Muscle layer of colon (tissue), 2 donors: ENCODE measurements around the gene CLTA.

ENCODE experiments used
- H3K27ac ChIP-seq: one replicate; pipeline ENCODE4 v1.7.0; 2013; ENCODE audit warnings: low read depth, mild to moderate bottlenecking, low read length, moderate library complexity
- H3K27me3 ChIP-seq, 2 donors: one replicate each; pipeline ENCODE4 v1.7.0; 2013; ENCODE audit warnings: low read length in 2 of 2, mild to moderate bottlenecking in 2 of 2; ENCODE audit not compliant: insufficient read depth in 2 of 2, control insufficient read depth in 1 of 2
- H3K36me3 ChIP-seq: one replicate; pipeline ENCODE4 v1.7.0; 2013; ENCODE audit warnings: mild to moderate bottlenecking, low read length; ENCODE audit not compliant: insufficient read depth
- H3K4me1 ChIP-seq: one replicate; pipeline ENCODE4 v1.7.0; 2013; ENCODE audit warnings: mild to moderate bottlenecking, low read length; ENCODE audit not compliant: insufficient read depth
- H3K4me3 ChIP-seq, 2 donors: one replicate each; pipeline ENCODE4 v1.7.0; 2013; ENCODE audit warnings: low read length in 2 of 2, low read depth in 1 of 2, mild to moderate bottlenecking in 1 of 2, moderate library complexity in 1 of 2
- H3K9ac ChIP-seq: one replicate; pipeline ENCODE4 v1.7.0; 2013; ENCODE audit warnings: low read length
- H3K9me3 ChIP-seq: one replicate; pipeline ENCODE4 v1.7.0; 2013; ENCODE audit warnings: mild to moderate bottlenecking, low read length
- donor health status: abdominal sarcoma.
- donor health status: Adenocarcinoma of cecum.

Gene CLTA, protein sequence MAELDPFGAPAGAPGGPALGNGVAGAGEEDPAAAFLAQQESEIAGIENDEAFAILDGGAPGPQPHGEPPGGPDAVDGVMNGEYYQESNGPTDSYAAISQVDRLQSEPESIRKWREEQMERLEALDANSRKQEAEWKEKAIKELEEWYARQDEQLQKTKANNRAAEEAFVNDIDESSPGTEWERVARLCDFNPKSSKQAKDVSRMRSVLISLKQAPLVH

DNA sequence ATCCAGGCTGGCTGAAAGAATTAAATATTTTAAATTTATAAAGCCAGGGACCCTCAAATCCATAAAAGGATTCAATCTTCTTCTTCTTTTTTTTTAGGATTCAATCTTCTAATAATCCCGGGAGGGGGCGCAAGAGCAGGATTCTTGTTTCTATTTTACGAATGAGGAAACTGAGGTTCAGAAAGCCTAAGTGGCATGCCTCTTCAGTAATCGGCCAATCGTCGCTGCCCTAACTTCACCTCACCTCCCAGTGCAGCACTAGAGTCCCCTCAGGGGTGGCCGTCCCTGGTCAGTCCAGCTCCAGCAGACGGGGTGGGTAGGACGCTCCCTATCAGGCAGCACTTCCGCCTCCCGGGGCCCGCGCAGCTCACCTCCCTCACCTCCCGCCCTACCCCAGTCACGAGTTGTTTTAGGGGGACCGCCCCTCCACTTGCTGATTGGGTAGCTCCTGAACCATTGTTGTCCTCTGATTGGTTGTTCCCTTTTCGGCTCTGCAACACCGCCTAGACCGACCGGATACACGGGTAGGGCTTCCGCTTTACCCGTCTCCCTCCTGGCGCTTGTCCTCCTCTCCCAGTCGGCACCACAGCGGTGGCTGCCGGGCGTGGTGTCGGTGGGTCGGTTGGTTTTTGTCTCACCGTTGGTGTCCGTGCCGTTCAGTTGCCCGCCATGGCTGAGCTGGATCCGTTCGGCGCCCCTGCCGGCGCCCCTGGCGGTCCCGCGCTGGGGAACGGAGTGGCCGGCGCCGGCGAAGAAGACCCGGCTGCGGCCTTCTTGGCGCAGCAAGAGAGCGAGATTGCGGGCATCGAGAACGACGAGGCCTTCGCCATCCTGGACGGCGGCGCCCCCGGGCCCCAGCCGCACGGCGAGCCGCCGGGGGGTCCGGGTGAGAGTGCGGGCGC is at the start of gene CLTA:
TSS of gene CLTA (plus strand) at position 534 of the 902 bp plus-strand sequence. CDS start at position 670, 136 bp downstream.
- H3K9me3 ChIP-seq = no peaks in the 10 kb centered on the region
- H3K4me3 ChIP-seq = peak within 1 kb of the TSS; percentile 59 to 88
- H3K27me3 ChIP-seq = no peaks in the 10 kb centered on the region
- peak within 1 kb of the TSS; percentile 95 for H3K27ac ChIP-seq
- H3K9ac ChIP-seq = peak within 1 kb of the TSS; percentile 13
- peaks cover 37% of the 10 kb centered on the region for H3K4me1 ChIP-seq
- no peaks in the 10 kb centered on the region for H3K36me3 ChIP-seq

DNA sequence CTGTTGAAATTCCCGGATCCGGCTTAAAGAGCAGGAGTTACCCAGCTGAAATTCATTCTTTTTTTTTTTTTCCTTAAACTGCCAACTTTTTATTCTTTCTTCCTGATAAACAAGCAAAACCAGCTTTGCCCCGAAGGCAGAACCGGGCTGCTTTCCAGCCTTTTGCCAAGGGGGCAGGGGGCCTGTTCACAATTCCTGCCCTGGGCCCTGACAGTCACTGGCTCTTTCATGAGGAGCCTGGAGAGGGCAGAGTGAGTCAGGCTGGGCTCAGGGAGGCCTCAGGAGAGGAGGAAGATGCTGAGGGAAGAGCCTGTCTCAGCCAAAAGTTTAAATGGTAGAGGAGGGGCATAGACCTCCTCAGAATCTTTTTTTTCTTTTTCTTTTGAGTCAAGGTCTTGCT is 49.4 kb upstream of the CLTA start:
- Histone ChIP-seq H3K9ac (peak overlapping the region; percentile 19), H3K9me3 (no peaks in the 10 kb centered on the region), H3K36me3 (peaks cover 6% of the 10 kb centered on the region), H3K27me3 (no peaks in the 10 kb centered on the region), H3K4me1 (peaks cover 85% of the 10 kb centered on the region), H3K4me3 (no peak overlapping the region), H3K27ac (peak overlapping the region; percentile 74)

DNA sequence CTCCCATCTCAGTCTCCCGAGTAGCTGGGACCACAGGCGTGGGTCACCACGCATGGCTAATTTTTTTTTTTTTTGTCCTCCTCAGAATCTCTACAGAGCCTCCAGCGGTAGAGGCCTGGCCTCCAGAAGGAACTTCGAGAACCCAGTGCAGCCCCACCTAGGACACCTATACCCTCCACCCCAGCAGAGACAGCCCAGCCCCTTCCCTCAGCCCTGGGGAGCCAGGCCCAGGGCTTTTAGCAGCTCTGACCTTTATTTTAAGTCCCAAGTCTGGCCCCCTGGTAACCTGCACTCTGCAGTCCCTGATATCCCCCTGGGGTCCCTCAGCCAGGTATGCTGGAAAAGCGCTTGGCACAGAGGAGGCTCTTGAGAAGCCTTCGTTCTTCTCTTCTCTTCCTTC is 49.0 kb upstream of the CLTA start:
- H3K27ac ChIP-seq = peak overlapping the region; percentile 74
- H3K9ac ChIP-seq = no peak overlapping the region
- no peaks in the 10 kb centered on the region for H3K9me3 ChIP-seq
- H3K4me3 ChIP-seq = peak overlapping the region in 1 of 2 donors; percentile 51
- H3K36me3 ChIP-seq = peaks cover 6% of the 10 kb centered on the region
- H3K4me1 ChIP-seq = peaks cover 88% of the 10 kb centered on the region
- H3K27me3 ChIP-seq = no peaks in the 10 kb centered on the region

DNA sequence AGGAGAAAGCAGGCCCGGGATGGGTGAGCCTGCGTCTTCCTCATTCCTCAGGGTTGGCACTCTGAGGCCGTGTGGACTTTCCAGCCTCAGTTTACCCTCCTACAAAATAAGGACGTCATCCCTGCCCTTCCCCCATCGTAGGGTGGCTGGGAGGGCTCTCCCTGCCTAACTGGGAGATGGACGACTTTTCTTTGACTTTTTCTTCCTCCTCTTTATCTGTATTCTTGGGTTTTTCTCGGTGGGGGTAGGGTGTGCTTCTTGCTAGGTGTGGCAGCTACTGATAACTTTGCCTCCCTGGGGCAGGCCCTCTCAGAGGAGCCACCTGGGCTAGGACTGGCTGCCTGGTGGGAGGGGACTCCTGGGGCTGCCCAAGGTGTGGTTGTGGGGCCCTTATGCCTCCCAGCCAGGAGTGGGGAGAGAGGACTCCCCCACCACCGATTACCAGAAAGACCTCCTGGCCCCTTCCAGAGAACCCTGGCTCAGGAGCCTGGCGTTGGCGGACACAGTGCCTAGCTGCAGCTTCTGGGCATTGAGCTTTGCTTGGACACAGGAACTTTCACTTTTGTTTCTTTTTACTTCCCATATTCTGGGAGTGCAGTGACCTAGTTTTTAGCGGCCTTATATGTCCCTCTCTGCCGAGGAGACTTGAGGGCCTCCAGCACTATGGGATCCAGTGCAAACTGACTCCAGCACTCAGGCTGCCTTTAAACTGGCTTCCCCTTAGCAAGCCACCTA is 48.0 kb upstream of the CLTA start:
- Histone ChIP-seq H3K36me3 (peaks cover 6% of the 10 kb centered on the region), H3K4me1 (peaks cover 90% of the 10 kb centered on the region), H3K4me3 (peak overlapping the region; percentile 28 to 51), H3K9me3 (no peaks in the 10 kb centered on the region), H3K9ac (peak overlapping the region; percentile 62), H3K27ac (peak overlapping the region; percentile 98), H3K27me3 (no peaks in the 10 kb centered on the region)

DNA sequence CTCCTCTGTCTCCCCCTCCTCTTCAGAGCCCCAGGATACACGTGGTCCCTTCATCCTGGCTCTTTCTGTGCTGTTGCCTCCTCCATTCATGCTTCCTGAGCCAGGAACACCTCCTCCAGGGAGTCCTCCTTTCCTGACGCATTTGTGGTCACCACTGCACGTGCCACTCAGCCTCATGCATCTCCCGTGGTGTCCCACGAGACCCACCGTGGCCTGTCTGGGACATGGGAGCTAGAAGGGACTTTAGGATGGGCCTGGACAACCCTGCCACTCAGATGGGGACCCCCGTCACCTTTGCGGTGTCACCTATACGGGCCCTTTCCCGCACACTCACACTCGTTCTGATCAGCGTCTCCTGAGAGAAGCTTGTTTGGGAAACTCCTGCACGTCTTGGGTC is 47.5 kb upstream of the CLTA start:
- Histone ChIP-seq H3K36me3 (peaks cover 6% of the 10 kb centered on the region), H3K4me1 (peaks cover 90% of the 10 kb centered on the region), H3K4me3 (peak overlapping the region in 1 of 2 donors; percentile 51), H3K9ac (peak overlapping the region; percentile 62), H3K27me3 (no peaks in the 10 kb centered on the region), H3K9me3 (no peaks in the 10 kb centered on the region), H3K27ac (peak overlapping the region; percentile 98)

DNA sequence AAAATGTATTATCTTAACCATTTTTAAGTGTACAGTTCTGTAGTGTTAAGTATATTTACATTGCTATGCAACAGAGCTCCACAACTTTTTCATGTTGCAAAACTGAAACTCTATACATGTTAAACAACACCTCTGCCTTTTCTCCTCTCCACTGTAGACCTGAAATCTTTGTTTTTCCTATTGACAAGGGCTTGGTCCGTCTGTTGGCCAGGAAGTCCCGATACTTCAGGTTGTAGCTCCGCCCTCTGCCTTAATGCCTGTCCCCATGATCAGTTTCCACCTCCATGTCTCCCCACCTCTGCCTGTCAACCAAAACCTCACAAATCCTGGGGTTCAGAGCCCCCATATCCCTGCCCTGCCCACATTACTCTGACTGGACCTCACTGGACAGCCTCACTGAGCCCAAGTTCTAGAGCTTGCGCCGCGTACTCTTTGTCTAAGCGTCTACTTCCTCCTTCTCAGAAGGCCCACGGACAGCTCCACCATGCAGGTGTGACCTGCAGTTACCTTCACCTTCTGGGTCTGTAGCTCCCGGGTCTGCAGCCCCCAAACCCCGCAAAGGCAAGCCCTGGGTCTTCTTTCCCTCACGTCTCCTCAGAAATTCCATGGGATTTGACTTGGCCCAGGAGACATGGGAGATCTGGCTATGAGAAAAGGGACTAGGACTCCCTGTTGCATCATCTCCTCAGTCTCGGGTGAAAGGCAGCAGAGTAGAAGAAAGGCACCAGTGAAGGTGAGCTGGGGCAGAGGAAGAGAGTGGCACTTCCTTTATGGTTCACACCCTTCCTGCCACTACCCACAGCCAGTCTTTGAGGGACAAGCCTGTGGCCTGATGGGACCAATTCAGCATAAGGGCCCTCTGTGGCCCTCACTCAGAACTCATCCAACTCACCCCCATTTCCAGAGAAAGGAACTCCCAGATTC is 46.1 kb upstream of the CLTA start:
- no peak overlapping the region for H3K9ac ChIP-seq
- no peaks in the 10 kb centered on the region for H3K27me3 ChIP-seq
- H3K36me3 ChIP-seq = peaks cover 6% of the 10 kb centered on the region
- no peaks in the 10 kb centered on the region for H3K9me3 ChIP-seq
- H3K27ac ChIP-seq = peak overlapping the region; percentile 98
- no peak overlapping the region for H3K4me3 ChIP-seq
- peaks cover 90% of the 10 kb centered on the region for H3K4me1 ChIP-seq

DNA sequence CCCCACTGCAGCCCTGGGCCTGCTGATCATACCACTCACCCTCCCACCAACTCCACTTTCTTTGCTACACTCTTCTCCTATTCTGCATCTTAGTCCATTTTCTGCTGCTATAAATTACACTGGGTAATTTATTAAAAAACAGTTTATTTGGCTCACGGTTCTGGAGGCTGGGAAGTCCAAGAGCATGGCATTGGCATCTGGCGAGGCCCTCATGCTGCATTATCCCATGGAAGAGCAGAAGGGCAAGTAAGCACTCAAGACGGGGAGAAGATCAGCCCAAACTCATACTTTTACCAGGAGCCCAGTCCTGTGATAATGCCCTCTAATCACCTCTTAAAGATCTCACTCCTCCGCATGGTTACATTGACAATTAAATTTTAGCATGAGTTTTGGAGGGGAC is 44.8 kb upstream of the CLTA start:
- peaks cover 90% of the 10 kb centered on the region for H3K4me1 ChIP-seq

DNA sequence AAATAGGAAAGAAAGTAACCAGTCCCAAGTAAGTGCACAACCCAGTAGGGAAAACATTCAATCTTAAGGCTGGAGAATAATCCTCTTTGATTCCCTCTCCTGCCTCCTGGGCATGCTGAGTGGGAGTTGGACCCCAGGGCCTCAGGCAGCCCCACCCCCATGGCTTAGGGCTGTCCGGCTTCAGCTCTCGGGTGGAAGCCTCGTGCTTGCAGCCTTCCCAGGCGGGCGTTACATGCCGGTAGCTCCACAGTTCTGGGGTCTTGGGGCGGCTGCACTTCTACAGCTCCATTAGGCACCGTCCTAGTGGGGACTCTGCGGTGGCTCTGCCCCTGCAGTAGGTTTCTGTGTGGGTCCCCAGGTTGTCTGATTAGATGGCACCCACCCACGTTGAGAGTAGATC is 44.1 kb upstream of the CLTA start:
- H3K27ac ChIP-seq = peak overlapping the region; percentile 87
- peaks cover 23% of the 10 kb centered on the region for H3K36me3 ChIP-seq
- no peak overlapping the region for H3K4me3 ChIP-seq
- H3K4me1 ChIP-seq = peaks cover 85% of the 10 kb centered on the region
- H3K9me3 ChIP-seq = no peaks in the 10 kb centered on the region
- H3K27me3 ChIP-seq = no peaks in the 10 kb centered on the region
- no peak overlapping the region for H3K9ac ChIP-seq

More for the DNA sequence above, 44.8 kb upstream of the CLTA start:
- H3K27me3 ChIP-seq = no peaks in the 10 kb centered on the region
- no peak overlapping the region for H3K9ac ChIP-seq
- no peak overlapping the region for H3K4me3 ChIP-seq
- H3K36me3 ChIP-seq = peaks cover 16% of the 10 kb centered on the region
- no peak overlapping the region for H3K27ac ChIP-seq
- no peaks in the 10 kb centered on the region for H3K9me3 ChIP-seq

DNA sequence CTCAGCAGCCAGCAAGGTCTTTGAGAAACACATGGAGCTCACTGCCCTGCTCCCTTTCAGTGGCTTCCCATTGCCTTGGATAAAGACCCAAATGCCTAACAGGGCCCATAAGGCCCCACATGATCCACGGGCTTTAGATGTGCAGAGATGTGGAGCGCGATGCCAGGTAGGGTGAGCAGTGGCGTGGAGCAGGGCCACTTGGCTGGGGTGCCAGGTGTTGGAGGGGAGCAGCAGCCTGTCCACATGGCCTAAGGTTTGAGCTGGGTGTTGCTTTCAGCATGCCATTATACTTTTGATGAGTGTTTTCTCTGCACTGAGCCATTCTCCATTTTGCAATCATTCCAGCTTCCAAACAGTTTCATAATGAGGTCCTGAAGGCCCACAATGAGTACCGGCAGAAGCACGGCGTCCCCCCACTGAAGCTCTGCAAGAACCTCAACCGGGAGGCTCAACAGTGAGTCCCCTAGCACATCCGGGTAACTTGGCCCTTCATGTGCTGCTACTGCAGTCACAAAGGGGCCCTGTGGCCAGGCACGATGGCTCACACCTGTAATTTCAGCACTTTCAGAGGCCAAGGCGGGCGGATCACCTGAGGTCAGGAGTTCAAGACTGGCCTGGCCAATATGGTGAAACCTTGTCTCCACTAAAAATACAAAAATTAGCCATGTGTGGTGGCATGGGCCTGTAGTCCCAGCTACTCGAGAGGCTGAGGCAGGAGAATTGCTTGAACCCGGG is 43.1 kb upstream of the CLTA start:
- H3K36me3 ChIP-seq = peaks cover 29% of the 10 kb centered on the region
- no peak overlapping the region for H3K9ac ChIP-seq
- H3K4me1 ChIP-seq = peaks cover 75% of the 10 kb centered on the region
- H3K27me3 ChIP-seq = no peaks in the 10 kb centered on the region
- H3K27ac ChIP-seq = peak overlapping the region; percentile 87
- no peak overlapping the region for H3K4me3 ChIP-seq
- no peaks in the 10 kb centered on the region for H3K9me3 ChIP-seq
